Measurements from ENCODE around the gene PNRC2. TPM values are rescaled to one million over a fixed set of nuclear protein-coding genes. Genes with fewer than 3 reads are reported as not detected.

The PNRC2 gene
- total and polyA plus RNA-seq, 2 of the 13 experiments (the other 11 are each of a cell fraction or from before 2014, with no cell fraction given): 74.9 to 97.5 TPM

DNA sequence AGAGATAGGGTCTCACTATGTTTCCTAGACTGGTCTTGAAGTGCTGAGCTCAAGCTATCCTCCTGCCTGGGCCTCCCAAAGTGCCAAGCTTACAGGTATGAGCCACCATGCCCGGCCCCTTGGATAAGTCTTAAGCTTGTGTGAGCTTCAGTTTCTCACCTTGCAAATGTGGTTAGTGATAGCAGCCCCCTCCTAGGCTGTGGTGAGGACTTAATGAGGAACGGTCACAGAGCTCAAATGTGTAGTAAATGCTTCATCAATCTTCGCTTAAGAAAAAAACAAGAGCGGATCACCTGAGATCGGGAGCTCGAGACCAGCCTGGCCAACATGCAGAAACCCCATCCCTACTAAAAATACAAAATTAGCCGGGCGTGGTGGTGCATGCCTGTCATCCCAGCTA is 49.5 kb upstream of the PNRC2 start:
- H3K36me3 ChIP-seq (replicated peaks in 1 of 2; ENCODE audit: control insufficient read depth in 1 of 2, insufficient read depth in 2 of 2, low read length in 2 of 2): no peaks in the 10 kb centered on the region
- ChIA-PET POLR2A (no interaction called here), CTCF (ENCODE audit: low intra/inter-chr PET ratio, low total read pairs) (no interaction called here)
- H3K4me2 ChIP-seq (ENCODE audit: low read depth, low read length): no peak overlapping the region
- H3K9ac ChIP-seq (ENCODE audit: insufficient read depth, low read depth, low read length): no peak overlapping the region
- FAIRE-seq (no peak), ATAC-seq (no peak), DNase-seq (ENCODE audit: low spot score) (no peak)
- H3K9me3 ChIP-seq (ENCODE audit: low read length): no peaks in the 10 kb centered on the region
- H3K27ac ChIP-seq (ENCODE audit: extremely low read length, insufficient read depth, low read length): no peak overlapping the region
- no peaks in the 10 kb centered on the region for H3K79me2 ChIP-seq (ENCODE audit: insufficient read depth, low read length)
- H4K20me1 ChIP-seq (ENCODE audit: insufficient read depth, low read length): no peaks in the 10 kb centered on the region
- intact Hi-C loops (cut with micrococcal nuclease; ENCODE audit: unreplicated experiment) (no loop called here), in situ Hi-C loops (cut with HindIII; ENCODE audit: extremely low pct_ligation_motif_present, low pct_unique_long_range_greater_than_20kb) (no loop called here)
- 66% methylated on average over 8 of the region's 8 CpGs for WGBS (ENCODE audit: low lambda C conversion rate)
- H3K4me3 ChIP-seq (replicated peaks in 1 of 3; ENCODE audit: insufficient read depth in 1 of 3, low read depth in 2 of 3, low read length in 3 of 3): no peak overlapping the region
- BruUV-seq (replicated peaks): no TSS peak
- H3K27me3 ChIP-seq (ENCODE audit: control insufficient read depth in 1 of 2, insufficient read depth in 2 of 2, low read length in 2 of 2): peaks cover 0 to 23% of the 10 kb centered on the region in 2 experiments; a peak in 2 of 5 replicates
- H2AFZ ChIP-seq (ENCODE audit: low read length): no peak overlapping the region
- H3K4me1 ChIP-seq (ENCODE audit: insufficient read depth, low read length): peaks cover 25% of the 10 kb centered on the region
- TF ChIP-seq HNF4G (IDR thresholded peaks at IDR 0.05; ENCODE audit: borderline replicate concordance, low read depth, low read length): no peak
- TF ChIP-seq HNF4G (CRISPR knock-in tag; IDR thresholded peaks at IDR 0.05; ENCODE audit: borderline replicate concordance, low read depth): no peak
- no peak for TF ChIP-seq GLMP (CRISPR knock-in tag; IDR thresholded peaks at IDR 0.05; ENCODE audit: borderline replicate concordance)
- TF ChIP-seq ZNF160 (CRISPR knock-in tag; IDR thresholded peaks at IDR 0.05): no peak
- TF ChIP-seq ZBTB43 (CRISPR knock-in tag; conservative IDR thresholded peaks at IDR 0.05): no peak
- TF ChIP-seq, protein P1, sequence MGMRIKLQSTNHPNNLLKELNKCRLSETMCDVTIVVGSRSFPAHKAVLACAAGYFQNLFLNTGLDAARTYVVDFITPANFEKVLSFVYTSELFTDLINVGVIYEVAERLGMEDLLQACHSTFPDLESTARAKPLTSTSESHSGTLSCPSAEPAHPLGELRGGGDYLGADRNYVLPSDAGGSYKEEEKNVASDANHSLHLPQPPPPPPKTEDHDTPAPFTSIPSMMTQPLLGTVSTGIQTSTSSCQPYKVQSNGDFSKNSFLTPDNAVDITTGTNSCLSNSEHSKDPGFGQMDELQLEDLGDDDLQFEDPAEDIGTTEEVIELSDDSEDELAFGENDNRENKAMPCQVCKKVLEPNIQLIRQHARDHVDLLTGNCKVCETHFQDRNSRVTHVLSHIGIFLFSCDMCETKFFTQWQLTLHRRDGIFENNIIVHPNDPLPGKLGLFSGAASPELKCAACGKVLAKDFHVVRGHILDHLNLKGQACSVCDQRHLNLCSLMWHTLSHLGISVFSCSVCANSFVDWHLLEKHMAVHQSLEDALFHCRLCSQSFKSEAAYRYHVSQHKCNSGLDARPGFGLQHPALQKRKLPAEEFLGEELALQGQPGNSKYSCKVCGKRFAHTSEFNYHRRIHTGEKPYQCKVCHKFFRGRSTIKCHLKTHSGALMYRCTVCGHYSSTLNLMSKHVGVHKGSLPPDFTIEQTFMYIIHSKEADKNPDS (CRISPR knock-in tag; IDR thresholded peaks at IDR 0.05): no peak
- no peak for TF ChIP-seq GPBP1L1 (CRISPR knock-in tag; IDR thresholded peaks at IDR 0.05)
- TF ChIP-seq MAFF (IDR thresholded peaks at IDR 0.05; ENCODE audit: low read depth, low read length): no peak
- TF ChIP-seq GZF1 (CRISPR knock-in tag; IDR thresholded peaks at IDR 0.05): no peak
- TF ChIP-seq THAP9 (CRISPR knock-in tag; IDR thresholded peaks at IDR 0.05; ENCODE audit: borderline replicate concordance): no peak
- TF ChIP-seq, protein P2, sequence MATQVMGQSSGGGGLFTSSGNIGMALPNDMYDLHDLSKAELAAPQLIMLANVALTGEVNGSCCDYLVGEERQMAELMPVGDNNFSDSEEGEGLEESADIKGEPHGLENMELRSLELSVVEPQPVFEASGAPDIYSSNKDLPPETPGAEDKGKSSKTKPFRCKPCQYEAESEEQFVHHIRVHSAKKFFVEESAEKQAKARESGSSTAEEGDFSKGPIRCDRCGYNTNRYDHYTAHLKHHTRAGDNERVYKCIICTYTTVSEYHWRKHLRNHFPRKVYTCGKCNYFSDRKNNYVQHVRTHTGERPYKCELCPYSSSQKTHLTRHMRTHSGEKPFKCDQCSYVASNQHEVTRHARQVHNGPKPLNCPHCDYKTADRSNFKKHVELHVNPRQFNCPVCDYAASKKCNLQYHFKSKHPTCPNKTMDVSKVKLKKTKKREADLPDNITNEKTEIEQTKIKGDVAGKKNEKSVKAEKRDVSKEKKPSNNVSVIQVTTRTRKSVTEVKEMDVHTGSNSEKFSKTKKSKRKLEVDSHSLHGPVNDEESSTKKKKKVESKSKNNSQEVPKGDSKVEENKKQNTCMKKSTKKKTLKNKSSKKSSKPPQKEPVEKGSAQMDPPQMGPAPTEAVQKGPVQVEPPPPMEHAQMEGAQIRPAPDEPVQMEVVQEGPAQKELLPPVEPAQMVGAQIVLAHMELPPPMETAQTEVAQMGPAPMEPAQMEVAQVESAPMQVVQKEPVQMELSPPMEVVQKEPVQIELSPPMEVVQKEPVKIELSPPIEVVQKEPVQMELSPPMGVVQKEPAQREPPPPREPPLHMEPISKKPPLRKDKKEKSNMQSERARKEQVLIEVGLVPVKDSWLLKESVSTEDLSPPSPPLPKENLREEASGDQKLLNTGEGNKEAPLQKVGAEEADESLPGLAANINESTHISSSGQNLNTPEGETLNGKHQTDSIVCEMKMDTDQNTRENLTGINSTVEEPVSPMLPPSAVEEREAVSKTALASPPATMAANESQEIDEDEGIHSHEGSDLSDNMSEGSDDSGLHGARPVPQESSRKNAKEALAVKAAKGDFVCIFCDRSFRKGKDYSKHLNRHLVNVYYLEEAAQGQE (IDR thresholded peaks at IDR 0.05; ENCODE audit: borderline replicate concordance in 1 of 2, low read depth in 1 of 2, low read length in 2 of 2): no peak
